DMS79 treated with DMSO at 0.1 percent for 48 hours (cell line): ENCODE measurements around the gene LIG4.

ENCODE experiments used
- DNase-seq: peaks from one replicate; lab custom pipeline; 2025; lab: John Stamatoyannopoulos, UW

Gene LIG4

DNA sequence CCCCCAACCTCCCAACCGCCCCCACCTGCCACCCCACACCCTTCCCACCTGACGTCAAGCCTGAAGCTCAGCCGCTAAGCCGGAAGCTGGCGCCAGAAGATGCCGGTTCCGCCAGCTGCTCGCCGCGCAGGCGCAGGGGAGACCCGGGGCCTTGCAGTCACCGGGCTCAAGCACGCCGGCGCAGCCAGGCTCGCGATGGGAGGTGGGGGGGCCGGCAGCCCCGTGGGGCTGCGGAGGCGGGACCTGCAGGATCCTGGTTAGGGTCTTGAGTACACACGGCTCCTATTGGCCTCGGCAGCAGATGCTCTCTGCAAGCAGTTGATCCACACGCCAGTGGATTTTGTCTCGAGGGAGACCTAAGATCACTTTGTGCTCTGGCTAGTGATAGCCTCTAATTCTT, at the start of gene LIG4:
Gene LIG4 (minus strand): TSS at position 101 of the 400 bp plus-strand sequence. CDS start 4,268 bp downstream, outside the sequence.
- peak; percentile 95 for DNase-seq

DNA sequence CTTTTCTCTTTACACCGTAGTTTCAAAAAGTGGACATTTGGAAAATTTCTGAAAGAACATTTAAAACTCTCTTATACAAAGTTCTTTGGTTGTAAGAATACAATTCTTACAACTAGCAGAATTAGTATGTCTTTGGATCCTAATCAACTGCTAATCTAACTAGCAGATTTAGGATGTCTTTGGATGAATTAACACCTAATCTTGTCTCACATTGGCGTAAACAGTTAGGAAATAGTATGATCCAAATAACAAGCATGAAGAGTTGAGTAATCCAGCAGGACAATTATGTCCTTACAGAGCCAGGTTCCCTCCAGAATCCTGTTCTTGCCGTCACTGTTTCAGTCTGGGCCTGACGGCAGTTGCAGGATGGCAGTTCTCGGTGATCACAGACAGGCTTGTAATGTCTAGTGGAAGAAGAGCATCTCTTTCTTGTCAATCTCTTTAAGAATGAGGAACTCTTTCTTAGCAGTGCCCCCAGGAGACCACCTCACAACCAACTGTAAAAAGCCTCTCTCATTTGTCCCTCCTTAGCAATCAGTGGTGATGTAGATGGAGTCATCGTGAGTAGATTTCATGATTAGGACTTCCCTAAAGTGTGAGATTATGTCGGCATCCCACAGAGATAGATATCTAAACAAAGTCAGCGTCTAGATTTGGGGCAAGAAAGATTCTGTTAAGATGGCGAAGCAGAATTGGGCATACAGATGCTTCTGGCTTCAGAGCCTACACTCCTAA, 48.5 kb upstream of the LIG4 start:
- no peak for DNase-seq

DNA sequence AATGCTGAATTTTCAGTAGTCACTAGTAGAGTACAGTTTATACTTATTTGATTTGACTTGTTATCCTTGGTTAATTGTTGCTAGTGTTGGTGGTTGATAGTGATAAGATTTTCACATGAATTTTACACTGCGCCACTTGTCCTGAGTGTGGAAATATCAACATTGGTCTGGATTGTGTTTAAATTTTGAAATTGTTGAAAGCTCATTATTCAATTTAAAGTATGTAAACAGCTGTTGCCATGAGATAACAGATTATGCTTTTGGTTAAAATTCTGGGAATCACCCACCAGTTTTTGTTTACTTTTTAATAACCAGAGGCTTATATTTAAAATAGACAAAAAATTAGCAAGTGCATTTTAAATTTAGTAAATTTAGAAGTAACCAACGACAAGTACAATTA, 41.9 kb upstream of the LIG4 start:
- no peak for DNase-seq

DNA sequence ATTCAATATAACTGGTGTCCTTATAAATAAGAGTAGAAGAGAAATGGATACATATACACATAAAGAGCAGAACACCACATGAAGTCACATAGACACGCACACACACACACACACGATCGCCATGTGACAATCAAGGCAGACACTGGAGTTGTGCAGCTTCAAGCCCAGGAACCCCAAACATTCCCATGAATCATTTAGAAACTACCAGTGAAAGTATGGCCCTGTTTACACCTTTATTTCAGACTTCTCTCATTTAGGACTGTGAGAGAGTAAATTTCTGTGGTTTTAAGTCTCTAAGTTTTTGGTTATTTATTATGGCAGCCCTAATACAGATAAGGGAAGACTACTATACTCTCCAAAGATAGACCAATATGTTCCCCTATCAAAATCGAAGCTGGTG, 33.8 kb upstream of the LIG4 start:
- DNase-seq, result no peak

DNA sequence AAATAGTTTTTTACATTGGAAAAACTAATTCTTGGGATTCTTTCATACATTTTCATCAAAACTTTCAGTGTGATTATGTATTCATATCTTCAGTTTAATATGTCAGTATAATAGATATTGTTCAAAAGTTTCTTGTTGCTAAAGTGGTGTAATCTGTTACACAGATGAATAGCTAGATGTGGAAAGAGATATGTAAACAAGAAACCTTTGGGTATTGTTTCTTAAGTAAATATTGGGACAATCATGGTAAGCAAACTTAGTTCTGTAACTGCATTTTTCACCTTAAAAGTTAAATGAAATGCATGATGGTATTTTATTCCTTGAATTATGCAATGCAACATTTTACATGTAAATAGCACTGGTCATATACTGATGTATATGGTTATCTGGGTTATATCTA, 15.0 kb upstream of the LIG4 start:
- DNase-seq, result no peak

DNA sequence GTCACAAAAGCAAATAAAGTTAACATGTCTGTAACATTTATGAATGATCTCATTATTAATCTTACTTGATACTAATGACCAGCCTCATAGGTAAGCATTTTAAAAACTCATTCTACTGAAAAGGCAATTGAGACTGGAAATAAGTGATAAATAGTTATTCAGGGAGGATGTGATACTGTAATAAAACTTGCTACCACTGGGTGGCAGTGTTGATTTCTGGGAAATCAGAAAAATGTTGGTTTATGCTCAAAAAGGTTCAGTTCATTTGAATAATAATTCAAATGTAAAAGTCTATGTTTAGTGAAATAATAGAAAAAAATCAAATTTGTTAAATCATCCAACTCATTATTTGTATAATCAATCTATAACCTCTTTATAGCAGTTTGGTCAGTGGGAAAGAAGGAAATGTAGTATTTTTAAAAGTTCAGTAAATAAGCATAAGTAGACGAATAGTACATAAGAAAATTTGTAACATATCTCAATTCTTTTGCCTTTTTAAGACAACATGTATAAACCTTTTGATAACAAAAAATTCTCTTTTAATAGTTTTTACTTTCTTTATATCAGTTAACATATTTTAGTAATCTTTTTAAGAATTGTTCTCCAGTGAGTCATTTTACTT, 12.4 kb upstream of the LIG4 start:
- peak; percentile 34 for DNase-seq

DNA sequence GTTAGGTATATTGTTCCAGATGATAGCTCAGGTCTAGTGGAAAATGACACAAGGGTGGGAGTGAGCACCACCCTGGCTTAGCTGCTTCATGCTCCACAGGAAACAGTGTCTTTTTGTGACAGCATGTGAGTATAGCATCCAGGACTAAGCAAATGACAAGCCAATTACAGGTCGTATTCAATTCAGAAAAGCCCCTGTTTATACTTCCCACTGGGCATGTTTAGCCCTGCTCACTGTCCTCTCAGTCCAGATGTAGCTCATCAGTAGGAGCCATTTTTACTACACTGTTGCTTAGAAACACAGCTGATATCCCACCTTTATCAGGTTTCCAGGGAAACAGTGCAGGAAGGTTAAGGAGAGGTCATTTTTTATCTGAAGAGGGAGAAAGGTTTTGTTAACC, 10.8 kb upstream of the LIG4 start:
- no peak for DNase-seq

DNA sequence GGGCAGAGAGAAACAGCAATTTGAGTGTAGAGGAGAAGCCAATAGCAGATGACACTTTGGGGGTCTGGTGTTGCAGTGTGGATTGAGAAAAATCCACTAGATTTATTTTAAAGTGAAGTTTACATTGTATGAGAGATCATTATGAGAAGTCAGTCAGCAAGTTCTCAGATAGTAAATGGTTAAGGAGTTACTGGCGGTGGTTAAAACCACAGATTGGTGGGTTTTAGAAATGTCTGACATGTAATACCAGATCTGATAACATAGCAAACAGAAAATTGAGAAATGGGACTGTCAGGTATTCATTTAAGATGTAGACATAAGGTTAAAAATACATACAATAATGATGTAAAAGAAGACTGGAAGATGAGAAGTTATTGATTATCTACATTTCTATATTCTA, 10.1 kb upstream of the LIG4 start:
- no peak for DNase-seq

DNA sequence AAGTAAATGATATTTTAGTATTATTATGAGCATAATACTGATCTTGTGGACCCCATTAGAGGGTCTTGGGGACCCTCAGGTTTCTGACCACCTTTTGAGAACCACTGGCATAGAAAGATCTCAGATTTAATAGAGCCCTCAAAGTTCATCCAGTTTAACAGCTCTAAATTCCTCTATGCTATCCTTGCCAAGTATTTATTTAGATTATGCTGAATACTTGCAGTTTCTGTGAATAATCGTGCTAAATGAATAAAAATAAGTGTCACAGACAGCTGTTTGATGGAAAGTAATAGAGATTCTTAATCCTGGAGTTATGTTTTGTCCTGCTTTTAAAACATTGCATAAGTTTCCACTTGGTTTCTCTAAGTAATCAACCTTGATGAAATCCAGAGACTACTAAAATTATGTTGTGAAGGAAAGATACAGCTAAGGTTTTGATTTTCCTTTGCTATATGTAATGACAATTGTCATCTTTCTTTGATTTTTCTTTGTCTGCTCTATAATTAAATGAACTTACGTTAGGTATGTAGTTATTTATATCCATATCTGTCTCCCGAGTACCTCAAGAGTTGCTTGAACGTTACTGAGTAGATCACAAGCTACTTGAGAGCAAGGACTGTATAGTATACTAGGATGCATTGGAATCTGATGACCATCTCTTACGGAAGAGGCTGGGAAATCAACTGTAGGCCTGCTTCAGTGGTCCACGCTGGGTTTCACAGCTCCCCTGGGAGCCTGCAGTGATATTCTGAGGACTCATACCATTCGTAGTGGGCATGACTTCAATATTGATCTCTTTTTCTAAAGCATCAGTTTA, 8.6 kb upstream of the LIG4 start:
- DNase-seq, result no peak

DNA sequence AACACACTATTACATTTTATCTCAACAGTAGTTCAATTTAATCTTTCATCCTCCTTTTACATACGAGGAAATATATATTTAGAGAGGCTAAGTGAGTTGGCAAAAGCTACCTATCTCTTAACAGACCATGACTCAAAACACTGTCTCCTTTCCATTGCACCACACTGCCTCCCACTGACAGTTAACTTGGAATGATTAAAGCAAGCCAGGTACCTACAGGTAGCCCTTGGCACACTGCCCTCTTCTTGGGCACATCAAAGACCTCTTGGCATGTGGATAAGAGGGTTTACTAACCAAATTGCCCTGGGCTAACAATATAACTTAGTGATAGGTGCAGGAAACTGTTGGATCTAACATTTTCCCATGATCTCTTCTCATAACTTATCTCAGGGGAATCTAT, 4.7 kb upstream of the LIG4 start:
- DNase-seq, result peak; percentile 40

DNA sequence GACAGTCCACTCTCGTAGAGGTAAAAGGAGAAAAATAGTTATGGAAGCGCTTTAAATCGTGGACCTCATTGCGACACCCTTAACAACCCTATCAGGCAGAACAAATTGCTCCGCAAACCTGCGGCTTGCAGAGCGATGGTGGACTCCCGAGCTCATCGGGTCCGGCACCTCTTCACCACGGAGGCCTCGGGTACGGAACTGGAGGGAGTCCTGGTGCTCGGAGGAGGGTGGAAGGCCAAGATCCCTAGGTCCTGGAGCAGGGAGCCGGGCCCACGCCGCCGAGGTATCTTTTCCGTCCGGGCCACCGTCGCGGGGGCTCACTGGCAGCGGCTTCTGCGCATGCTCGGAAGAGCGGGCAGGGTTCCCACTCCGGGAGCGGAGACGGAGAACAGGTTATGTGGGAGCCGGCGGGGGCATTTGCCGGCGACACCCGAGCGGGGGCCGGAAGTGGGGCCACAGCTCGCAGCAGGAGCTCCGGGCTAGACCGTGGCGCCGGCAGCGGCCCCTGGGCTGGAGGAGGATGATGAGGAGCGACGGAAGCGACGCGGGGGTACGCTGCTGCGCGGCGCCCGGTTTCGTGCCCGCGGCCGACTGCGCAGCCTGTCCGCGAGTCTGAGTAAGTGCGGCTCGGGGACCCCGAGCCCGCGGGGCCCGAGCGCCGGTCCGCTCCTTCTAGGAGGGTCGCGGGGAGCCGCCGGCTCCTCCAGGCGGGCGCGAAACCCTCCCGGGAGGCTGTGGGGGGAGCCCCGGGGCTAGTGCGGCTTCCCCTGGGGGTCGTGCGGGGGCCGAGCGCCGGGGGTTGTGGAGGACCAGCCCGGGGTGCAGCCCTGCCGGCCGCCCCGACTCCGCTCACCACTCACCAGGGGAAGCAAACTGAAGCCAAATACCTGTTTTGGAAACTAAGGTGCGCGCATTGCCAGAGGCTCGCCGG, 3.0 kb upstream of the LIG4 start, which contains the start of gene ABHD13:
Gene ABHD13 (plus strand): TSS at position 349 of the 931 bp plus-strand sequence. CDS start 10,827 bp downstream, outside the sequence.
- peak; percentile 96 for DNase-seq

DNA sequence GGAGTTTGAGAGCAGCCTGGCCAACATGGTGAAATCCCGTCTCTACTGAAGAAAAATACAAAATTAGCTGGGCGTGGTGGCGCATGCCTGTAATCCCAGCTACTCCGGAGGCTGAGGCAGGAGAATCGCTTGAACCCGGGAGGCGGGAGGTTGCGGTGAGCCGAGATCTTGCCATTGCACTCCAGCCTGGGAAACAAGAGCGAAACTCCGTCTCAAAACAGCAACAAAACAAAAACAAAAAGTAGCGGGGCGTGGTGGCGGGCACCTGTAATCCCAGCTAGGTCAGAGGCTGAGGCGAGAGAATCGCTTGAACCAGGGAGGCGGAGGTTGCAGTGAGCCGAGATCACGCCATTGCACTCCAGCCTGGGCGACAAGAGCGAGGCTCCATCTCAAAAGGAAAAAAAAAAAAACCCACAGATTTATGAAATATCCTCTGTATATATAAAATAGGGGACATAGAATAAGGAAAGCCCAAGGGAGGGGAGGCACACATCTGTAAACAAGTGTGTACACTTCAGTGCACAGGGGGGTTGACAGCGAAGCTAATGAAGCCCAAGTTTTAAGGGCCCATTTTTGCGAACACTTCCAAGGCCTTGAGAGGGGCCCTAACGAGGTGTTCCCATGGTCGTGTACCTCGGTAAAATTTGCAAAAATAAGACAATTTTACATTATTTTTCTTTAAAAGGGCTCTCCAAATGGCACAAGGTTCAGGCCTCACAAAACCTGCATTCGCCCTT, 2.1 kb upstream of the LIG4 start:
- DNase-seq, result peak; percentile 88

DNA sequence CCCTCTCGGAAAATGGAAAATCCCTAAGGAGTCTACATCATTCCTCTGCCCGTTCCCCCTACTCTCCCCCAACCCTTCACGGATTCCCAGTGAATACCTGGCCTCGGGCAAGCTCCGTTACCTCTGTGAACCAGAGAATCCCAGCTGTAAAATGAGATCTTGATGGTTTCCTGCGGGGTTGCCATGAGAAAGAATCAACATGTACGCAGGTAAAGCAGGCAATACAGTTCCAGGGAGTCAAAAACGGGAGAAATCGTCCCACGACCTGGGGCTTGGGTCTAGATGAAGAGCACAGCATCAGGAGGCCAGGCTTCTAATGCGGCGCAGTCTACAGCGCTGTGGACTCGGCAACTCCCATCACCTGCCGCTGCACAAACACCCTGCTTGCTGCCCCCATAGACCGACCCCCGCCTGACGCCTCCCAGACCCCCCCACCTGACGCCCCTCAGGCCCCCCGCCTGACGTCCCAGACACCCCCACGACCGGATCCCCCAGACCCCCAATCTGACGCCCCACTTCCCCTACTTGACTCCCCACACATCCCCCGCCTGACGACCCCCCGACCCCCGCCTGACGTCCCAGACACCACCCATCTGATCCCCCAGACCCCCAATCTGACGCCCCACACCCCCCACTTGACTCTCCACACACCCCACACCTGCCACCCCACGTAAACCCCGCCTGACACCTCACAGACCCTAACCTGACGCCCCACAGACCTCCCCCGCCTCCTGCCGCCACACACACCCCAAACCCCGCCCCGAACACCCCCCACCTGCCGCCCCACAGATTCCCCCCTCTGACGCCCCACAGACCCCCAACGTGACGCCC, 680 bp downstream of the LIG4 start:
- DNase-seq, result peak; percentile 78

DNA sequence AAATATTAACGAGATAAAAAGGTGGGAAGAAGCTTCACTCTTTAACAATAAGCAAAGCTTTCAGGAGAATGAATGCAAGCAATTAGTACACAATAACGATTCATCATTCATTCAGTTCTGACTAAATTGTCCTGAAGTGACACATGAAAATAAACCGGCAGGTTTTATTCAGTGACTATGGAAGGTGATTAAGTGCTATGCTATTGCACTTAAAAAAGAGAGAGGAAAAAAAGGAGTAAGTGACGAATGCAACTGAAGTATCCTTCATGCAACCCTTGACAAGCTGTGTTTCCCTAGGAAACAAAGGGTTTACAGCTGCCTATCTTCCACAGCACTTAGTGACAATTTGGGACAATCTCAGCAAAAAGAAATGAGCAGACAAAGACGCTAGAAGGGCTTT, 1.4 kb downstream of the LIG4 start:
- DNase-seq, result peak; percentile 78

DNA sequence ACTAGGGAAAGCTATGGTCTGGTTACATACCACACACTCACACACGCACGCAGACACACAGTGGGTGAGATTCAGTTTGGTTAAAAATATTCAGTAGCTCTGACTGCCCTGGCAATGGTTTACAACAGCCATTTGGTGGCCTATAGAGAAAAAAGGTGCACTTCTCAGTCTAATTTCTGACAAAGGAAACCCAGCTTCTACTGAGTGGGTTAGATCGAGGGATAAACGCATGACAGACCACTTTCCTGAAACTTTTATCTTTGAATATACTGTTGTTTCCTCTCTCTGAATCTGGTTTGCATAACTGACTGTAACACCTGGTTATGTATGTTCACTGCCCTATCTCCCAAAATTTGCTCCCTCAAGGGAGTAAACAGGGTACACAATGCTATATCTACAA, 2.5 kb downstream of the LIG4 start:
- DNase-seq, result no peak

DNA sequence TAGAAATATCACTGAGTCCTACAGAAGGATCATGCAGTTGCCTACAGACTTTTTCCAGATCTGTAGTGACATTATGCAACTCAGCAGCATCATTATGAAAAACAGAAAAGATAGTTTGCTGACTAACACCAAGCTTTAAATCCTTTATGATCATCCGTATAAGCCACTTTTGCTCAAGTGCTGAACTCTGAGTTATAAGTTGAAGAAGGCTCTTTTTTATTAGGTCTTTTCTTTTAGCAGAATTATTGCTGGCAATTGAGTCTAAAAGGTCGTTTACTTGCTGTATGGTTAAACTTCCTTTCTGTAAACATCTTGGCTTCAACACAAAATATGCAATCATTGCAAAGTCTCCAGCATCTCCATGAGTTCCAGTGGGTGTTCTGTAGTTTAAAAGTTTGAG, 4.8 kb downstream of the LIG4 start:
- DNase-seq, result no peak

DNA sequence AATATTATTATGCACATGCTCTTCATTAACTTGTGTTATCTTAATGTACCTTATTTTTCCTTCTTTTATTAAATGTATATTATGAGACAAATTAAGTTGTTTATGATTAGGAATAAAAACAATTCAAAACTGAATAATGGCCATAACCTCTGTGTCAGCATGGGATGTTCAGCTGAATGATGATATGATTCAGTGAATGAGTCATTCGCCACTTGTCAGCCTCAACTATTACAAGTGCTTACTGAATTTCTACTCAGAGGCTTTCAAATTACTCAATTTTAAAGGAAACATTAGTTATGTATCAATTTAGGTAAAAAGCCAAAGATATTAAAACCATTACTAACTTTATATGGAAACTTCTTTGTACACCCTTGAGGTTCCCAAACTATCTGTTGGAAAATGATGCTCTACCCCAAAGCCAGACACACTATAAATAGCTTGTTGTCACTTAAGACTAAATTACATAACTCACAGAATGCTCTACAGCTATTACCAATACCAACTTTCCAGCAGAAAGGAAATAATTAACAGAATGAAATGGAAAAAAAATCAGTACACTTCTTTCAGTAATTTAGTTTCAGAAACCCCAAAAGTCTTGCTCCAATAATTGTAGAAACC, 14.4 kb downstream of the LIG4 start:
- no peak for DNase-seq

DNA sequence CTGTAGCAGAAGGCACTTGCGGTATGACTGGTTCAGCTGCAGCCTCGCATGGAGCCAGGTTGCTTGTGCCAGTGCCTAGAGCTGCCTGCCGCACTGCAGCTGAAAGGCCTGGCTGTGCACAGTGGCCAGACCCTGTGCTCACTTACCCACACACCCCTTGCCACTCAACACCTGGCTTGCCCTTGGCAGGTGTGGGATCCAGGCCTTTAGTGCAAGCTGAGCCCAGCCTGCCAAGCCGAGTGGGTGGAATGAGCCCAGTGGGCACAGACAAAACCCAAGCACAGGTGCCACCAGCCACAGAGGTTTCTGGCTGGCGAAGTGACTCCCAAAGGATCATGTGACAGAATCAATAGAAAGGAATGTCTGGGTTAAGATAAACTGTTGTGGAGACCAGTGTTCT, 19.5 kb downstream of the LIG4 start:
- no peak for DNase-seq

DNA sequence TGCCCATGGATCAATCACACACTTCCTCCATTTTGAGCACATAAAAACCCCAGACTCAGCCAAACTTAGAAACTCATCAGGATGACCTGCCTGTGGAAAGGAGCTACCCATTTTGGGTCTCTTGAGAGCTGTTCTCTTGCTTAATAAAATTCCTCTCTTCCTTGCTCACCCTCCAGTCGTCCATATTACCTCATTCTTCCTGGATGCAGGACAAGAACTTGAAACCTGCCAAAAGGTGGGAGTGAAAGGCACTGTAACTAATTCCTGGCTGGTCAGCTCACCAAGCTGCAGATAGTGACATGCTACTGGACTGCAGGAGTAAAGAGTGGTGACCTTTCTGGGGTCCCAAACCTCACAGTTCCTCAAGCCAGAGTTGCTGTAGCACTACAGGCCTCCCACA, 20.2 kb downstream of the LIG4 start:
- no peak for DNase-seq
